HEK293T (cell line): ENCODE measurements around the gene RGS7.

Experiments used
- ARNT ChIP-seq: fragments of 450-650 bp; IDR thresholded peaks from 2 replicates; pipeline ENCODE4 v1.6.1; 2017; ENCODE audit warnings: mild to moderate bottlenecking
- BHLHE40 ChIP-seq: fragments of 450-650 bp; IDR thresholded peaks from 2 replicates; pipeline ENCODE4 v1.6.1; 2016; ENCODE audit warnings: mild to moderate bottlenecking, moderate library complexity, borderline replicate concordance
- ELF4 ChIP-seq: fragments of 450-650 bp; IDR thresholded peaks from 2 replicates; pipeline ENCODE4 v1.6.1; 2017; ENCODE audit warnings: antibody characterized with exemption
- FOXA1 ChIP-seq: fragments of 450-650 bp; IDR thresholded peaks from 2 replicates; pipeline ENCODE4 v1.6.1; 2016; ENCODE audit warnings: mild to moderate bottlenecking
- FOXK2 ChIP-seq: fragments of 450-650 bp; IDR thresholded peaks from 2 replicates; pipeline ENCODE4 v1.6.1; 2016; ENCODE audit warnings: mild to moderate bottlenecking
- FOXM1 ChIP-seq: fragments of 450-650 bp; IDR thresholded peaks from 2 replicates; pipeline ENCODE4 v1.6.1; 2017; ENCODE audit warnings: mild to moderate bottlenecking, borderline replicate concordance
- L3MBTL2 ChIP-seq: fragments of 450-650 bp; conservative IDR thresholded peaks from 2 replicates; pipeline ENCODE4 v1.6.1; 2016; ENCODE audit warnings: mild to moderate bottlenecking
- LEF1 ChIP-seq: fragments of 450-650 bp; IDR thresholded peaks from 2 replicates; pipeline ENCODE4 v1.6.1; 2017; ENCODE audit warnings: mild to moderate bottlenecking, borderline replicate concordance
- SP1 ChIP-seq: fragments of 450-650 bp; IDR thresholded peaks from 2 replicates; pipeline ENCODE4 v1.6.1; 2017
- SUZ12 ChIP-seq: fragments of 450-650 bp; IDR thresholded peaks from 2 replicates; pipeline ENCODE4 v1.6.1; 2016; ENCODE audit warnings: mild to moderate bottlenecking
- ZNF384 ChIP-seq: fragments of 450-650 bp; IDR thresholded peaks from 2 replicates; pipeline ENCODE4 v1.6.1; 2016
- TF ChIP-seq, protein P1 (sequence below): fragments of 450-650 bp; IDR thresholded peaks from 2 replicates; pipeline ENCODE4 v1.6.1; 2016

DNA sequence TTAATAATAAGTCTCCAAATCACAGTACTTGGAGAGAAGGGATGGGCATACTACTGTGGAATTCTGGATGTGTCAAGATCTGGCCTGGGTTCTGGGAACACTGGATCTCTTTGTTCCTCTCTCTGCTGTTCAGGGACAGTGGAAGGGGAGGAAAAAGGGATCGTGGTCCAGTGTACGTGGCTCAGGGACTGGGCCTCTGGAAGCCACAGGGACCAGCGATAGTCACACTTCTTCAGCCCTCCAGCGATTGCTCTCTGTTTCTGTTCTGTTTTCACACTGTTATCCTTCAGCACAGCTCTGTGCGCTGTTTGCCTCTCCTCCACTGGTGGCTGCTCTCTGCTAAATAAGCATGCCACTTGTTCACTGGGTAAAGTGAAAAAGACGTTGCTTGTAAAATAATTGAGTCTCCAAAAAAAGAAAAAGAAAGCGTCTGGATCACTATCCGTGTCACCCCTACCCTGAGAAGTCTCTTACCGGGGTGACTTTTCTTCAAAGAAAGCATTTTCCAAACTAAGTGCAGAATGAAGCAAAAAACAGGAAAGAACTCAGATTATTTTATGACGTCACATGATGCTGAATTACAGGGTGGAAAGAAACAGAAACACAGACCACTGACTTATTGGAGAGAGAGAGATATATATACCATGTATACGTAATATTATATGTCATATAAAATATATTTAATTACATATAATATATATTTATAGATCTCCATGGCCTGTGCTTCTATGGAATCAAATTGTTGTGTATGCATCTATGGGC lies 279.4 kb downstream of the RGS7 start:
- TF ChIP-seq ZNF384 (no peak), FOXM1 (no peak), L3MBTL2 (no peak), SUZ12 (no peak), ELF4 (no peak), LEF1 (no peak), FOXK2 (no peak), SP1 (no peak), BHLHE40 (no peak), FOXA1 (no peak), ARNT (no peak)
- TF ChIP-seq, protein P1, sequence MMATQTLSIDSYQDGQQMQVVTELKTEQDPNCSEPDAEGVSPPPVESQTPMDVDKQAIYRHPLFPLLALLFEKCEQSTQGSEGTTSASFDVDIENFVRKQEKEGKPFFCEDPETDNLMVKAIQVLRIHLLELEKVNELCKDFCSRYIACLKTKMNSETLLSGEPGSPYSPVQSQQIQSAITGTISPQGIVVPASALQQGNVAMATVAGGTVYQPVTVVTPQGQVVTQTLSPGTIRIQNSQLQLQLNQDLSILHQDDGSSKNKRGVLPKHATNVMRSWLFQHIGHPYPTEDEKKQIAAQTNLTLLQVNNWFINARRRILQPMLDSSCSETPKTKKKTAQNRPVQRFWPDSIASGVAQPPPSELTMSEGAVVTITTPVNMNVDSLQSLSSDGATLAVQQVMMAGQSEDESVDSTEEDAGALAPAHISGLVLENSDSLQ: no peak
